Mucosa of stomach (tissue), 1 donor: ENCODE measurements around the gene TBCE.
"Not testable (repeated sequence)": the region's sequence is repeated elsewhere in the genome, so short reads cannot be mapped to it uniquely, and the experiment has no call there.

ENCODE experiments used
- H3K27me3 ChIP-seq: one replicate; pipeline ENCODE4 v1.7.0; 2013; ENCODE audit warnings: mild to moderate bottlenecking, low read length; ENCODE audit not compliant: control insufficient read depth, insufficient read depth
- H3K36me3 ChIP-seq: one replicate; pipeline ENCODE4 v1.7.0; 2013; ENCODE audit warnings: low read length; ENCODE audit not compliant: control insufficient read depth, insufficient read depth
- H3K4me1 ChIP-seq: one replicate; pipeline ENCODE4 v1.7.0; 2013; ENCODE audit warnings: mild to moderate bottlenecking, low read length; ENCODE audit not compliant: control insufficient read depth, insufficient read depth
- H3K4me3 ChIP-seq: one replicate; pipeline ENCODE4 v1.7.0; 2013; ENCODE audit warnings: low read length
- H3K9ac ChIP-seq: one replicate; pipeline ENCODE4 v1.7.0; 2013; ENCODE audit warnings: mild to moderate bottlenecking, low read length, moderate library complexity
- H3K9me3 ChIP-seq: one replicate; pipeline ENCODE4 v1.7.0; 2013; ENCODE audit warnings: mild to moderate bottlenecking, low read length, moderate library complexity; ENCODE audit not compliant: control insufficient read depth
- donor health status: Pancreatic carcinoma.

The TBCE gene

GRCh38 chr1:235330918-235331285 is 36.3 kb upstream of the TBCE start:
- no peak overlapping the region for H3K4me3 ChIP-seq

DNA sequence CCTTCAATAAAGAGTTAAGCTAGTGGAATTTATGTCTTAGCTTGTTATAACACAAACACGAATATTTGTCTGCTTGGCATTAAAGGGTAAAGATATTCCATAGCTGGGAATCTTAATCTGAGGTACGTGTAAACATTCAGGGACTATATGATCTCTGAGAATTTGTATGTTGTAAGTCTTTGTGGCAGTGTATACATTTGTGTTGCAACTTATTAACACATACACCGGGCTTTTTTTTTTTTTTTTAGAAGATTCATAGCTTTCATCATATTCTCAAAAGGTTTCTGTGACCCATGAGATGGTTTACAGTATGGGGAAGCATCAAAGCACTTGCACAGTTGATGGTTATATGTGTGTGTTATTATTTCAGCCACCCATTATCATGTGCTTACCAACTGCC is 35.8 kb upstream of the TBCE start:
- H3K36me3 ChIP-seq, result no peaks in the 10 kb centered on the region
- H3K4me3 ChIP-seq, result no peak overlapping the region
- H3K9ac ChIP-seq, result no peak overlapping the region
- H3K4me1 ChIP-seq, result peaks cover 22% of the 10 kb centered on the region
- no peaks in the 10 kb centered on the region for H3K9me3 ChIP-seq
- no peaks in the 10 kb centered on the region for H3K27me3 ChIP-seq

More at GRCh38 chr1:235330918-235331285, 36.3 kb upstream of the TBCE start:
- Histone ChIP-seq H3K27me3 (no peaks in the 10 kb centered on the region), H3K36me3 (no peaks in the 10 kb centered on the region), H3K4me1 (peaks cover 22% of the 10 kb centered on the region), H3K9me3 (no peaks in the 10 kb centered on the region), H3K9ac (no peak overlapping the region)

DNA sequence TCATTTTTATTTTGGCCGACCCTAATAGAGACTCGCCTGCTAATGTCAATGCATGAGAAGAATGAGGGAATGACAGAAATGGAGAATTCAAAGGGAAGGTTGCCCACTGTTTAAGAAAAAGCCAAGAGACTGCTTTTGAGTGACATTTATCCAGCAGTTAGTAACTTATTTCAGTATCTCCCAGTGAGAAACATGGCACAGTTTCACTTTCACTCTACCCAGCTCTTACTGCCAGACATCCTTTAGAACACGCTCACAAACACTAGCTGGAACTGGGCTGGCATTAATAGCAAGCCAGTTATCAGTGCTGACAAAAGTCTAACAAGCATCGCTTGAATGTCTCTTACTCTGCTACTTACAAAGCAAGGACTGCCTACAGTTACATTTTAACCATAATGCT is 30.3 kb upstream of the TBCE start:
- peaks cover 2% of the 10 kb centered on the region for H3K4me1 ChIP-seq
- H3K4me3 ChIP-seq, result no peak overlapping the region
- H3K36me3 ChIP-seq, result no peaks in the 10 kb centered on the region

DNA sequence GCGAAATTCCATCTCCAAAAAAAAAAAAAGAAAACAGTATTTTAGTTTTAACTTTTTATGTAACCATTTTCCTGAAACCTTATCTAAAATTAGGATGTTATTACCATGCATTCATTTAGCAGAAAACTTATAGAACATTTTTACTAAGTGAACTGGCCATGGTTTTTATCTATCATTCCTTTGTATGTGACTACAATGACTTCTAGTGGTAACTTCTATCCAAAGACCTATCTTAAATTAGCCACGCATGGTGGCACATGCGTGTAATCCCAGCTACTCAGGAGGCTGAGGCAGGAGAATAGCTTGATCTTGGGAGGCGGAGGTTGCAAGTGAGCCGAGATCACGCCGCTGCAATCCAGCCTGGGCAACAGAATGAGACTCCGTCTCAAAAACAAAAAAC is 27.5 kb upstream of the TBCE start:
- Histone ChIP-seq H3K9ac (no peak overlapping the region), H3K27me3 (no peaks in the 10 kb centered on the region), H3K4me1 (no peaks in the 10 kb centered on the region), H3K9me3 (no peaks in the 10 kb centered on the region), H3K36me3 (no peaks in the 10 kb centered on the region), H3K4me3 (no peak overlapping the region)

More for the DNA sequence above, 30.3 kb upstream of the TBCE start:
- H3K9ac ChIP-seq, result no peak overlapping the region
- no peaks in the 10 kb centered on the region for H3K27me3 ChIP-seq
- no peaks in the 10 kb centered on the region for H3K9me3 ChIP-seq

DNA sequence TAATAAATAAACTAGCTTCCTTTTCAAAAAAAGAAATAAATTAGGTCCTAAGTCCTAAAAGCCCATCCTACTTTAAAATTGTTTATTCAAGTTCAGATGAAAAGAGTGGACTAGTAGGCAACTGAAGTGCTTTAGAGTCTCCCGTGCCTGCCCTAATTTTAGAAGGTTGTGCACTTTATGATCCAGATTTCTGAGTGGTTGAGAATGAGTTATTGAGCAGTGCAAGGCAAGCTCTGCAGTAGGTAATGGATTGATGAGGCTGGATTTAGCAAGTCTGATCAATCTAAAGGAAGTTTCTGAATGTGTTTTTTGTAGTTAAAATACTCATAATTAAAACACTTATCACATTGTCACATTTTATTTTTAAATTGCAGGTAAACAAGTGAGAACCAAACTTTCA is 25.9 kb upstream of the TBCE start:
- Histone ChIP-seq H3K27me3 (no peaks in the 10 kb centered on the region), H3K9ac (no peak overlapping the region), H3K9me3 (no peaks in the 10 kb centered on the region), H3K36me3 (no peaks in the 10 kb centered on the region), H3K4me1 (peaks cover 4% of the 10 kb centered on the region), H3K4me3 (no peak overlapping the region)

DNA sequence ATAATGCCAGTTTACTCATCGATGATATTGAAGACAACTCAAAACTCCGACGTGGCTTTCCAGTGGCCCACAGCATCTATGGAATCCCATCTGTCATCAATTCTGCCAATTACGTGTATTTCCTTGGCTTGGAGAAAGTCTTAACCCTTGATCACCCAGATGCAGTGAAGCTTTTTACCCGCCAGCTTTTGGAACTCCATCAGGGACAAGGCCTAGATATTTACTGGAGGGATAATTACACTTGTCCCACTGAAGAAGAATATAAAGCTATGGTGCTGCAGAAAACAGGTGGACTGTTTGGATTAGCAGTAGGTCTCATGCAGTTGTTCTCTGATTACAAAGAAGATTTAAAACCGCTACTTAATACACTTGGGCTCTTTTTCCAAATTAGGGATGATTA is 25.2 kb upstream of the TBCE start:
- no peaks in the 10 kb centered on the region for H3K27me3 ChIP-seq
- H3K9ac ChIP-seq, result no peak overlapping the region
- H3K4me1 ChIP-seq, result peaks cover 4% of the 10 kb centered on the region
- H3K36me3 ChIP-seq, result no peaks in the 10 kb centered on the region
- no peak overlapping the region for H3K4me3 ChIP-seq
- no peaks in the 10 kb centered on the region for H3K9me3 ChIP-seq

DNA sequence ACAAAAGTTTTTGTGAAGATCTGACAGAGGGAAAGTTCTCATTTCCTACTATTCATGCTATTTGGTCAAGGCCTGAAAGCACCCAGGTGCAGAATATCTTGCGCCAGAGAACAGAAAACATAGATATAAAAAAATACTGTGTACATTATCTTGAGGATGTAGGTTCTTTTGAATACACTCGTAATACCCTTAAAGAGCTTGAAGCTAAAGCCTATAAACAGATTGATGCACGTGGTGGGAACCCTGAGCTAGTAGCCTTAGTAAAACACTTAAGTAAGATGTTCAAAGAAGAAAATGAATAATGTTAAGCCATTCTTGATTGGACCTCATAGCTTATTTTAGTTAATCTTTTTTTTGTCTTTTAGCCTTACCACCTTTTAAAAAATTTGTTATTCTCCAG is 24.8 kb upstream of the TBCE start:
- peaks cover 4% of the 10 kb centered on the region for H3K4me1 ChIP-seq
- no peak overlapping the region for H3K4me3 ChIP-seq
- H3K36me3 ChIP-seq, result no peaks in the 10 kb centered on the region
- no peaks in the 10 kb centered on the region for H3K9me3 ChIP-seq
- no peak overlapping the region for H3K9ac ChIP-seq
- H3K27me3 ChIP-seq, result no peaks in the 10 kb centered on the region

DNA sequence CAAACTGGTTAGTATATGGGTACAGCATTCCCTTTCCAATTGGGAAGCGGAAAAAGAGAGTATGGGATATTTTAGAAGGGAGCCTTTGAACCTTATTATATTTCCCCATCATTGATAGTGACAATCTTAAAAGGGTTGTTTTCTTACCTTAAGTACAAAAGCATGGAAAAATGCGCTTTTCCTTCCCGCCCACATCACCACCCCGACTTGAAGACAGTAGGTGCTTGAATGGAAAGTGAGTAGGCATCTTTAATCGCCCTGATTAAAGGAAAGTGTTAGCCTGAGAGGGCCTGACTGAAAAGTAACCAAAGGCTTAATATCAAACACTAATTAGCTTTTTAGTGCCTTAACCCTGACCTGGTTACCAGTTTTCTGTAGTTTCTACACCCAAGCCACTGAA is 23.5 kb upstream of the TBCE start:
- Histone ChIP-seq H3K4me1 (peaks cover 4% of the 10 kb centered on the region), H3K4me3 (no peak overlapping the region), H3K27me3 (no peaks in the 10 kb centered on the region), H3K9ac (no peak overlapping the region), H3K9me3 (no peaks in the 10 kb centered on the region), H3K36me3 (no peaks in the 10 kb centered on the region)

GRCh38 chr1:235351441-235351840 is 15.8 kb upstream of the TBCE start:
- H3K27me3 ChIP-seq, result no peaks in the 10 kb centered on the region
- H3K9me3 ChIP-seq, result no peaks in the 10 kb centered on the region
- no peaks in the 10 kb centered on the region for H3K36me3 ChIP-seq
- H3K9ac ChIP-seq, result no peak overlapping the region
- no peak overlapping the region for H3K4me3 ChIP-seq
- H3K4me1 ChIP-seq, result no peaks in the 10 kb centered on the region

GRCh38 chr1:235351898-235352297 is 15.3 kb upstream of the TBCE start:
- no peak overlapping the region for H3K4me3 ChIP-seq
- no peaks in the 10 kb centered on the region for H3K36me3 ChIP-seq
- no peaks in the 10 kb centered on the region for H3K9me3 ChIP-seq
- H3K27me3 ChIP-seq, result no peaks in the 10 kb centered on the region
- H3K9ac ChIP-seq, result no peak overlapping the region
- H3K4me1 ChIP-seq, result no peaks in the 10 kb centered on the region

- Histone ChIP-seq H3K27me3 (no peaks in the 10 kb centered on the region), H3K4me1 (no peaks in the 10 kb centered on the region), H3K4me3 (no peak overlapping the region), H3K9me3 (no peaks in the 10 kb centered on the region), H3K9ac (no peak overlapping the region), H3K36me3 (no peaks in the 10 kb centered on the region)
These were observed 9.5 kb upstream of the TBCE start for GRCh38 chr1:235357485-235358373.

DNA sequence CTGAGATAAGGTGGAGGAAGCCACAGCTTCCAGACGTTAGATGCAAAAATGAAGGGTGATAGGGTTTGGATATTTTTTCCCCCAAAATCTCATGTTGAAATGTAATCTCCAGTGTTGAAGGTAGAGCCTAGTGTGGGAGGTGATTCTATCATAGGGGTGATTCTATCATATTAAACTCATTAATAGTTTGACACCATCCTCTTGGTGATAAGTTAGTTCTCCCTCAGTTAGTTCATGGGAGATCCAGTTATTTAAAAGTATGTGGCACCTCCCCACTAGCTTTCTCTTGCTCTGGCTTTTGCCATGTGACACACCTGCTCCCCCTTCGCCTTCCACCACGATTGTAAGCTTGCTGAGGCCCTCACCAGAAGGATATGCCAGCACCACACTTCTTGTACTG is 8.3 kb upstream of the TBCE start:
- Histone ChIP-seq H3K4me3 (no peak overlapping the region), H3K4me1 (no peaks in the 10 kb centered on the region), H3K27me3 (no peaks in the 10 kb centered on the region), H3K9ac (no peak overlapping the region), H3K36me3 (no peaks in the 10 kb centered on the region), H3K9me3 (no peaks in the 10 kb centered on the region)

DNA sequence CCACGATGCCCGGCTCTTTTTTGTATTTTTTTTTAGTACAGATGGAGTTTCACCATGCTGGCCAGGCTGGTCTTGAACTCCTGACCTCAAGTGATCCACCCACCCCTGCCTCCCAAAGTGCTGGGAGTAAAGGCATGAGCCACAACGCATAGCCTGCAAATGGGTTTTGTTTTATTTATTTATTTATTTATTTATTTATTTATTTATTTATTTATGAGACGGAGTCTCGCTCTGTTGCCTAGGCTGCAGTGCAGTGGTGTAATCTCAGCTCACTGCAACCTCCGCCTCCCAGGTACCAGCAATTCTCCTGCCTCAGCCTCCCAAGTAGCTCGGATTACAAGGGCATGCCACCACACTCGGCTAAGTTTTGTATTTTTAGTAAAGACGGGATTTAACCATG is 3.0 kb upstream of the TBCE start:
- not testable (repeated sequence) for H3K27me3 ChIP-seq, H3K36me3 ChIP-seq, H3K4me1 ChIP-seq, H3K4me3 ChIP-seq, H3K9ac ChIP-seq, H3K9me3 ChIP-seq
